Measurements from ENCODE around the gene SPOCK2. TPM values are rescaled to one million over a fixed set of nuclear protein-coding genes. Genes with fewer than 3 reads are reported as not detected.

The SPOCK2 gene
- total RNA-seq, 2 experiments from 2014 or later = 0.76 to 7.5 TPM

GRCh38 chr10:72132854-72133253 lies 44.5 kb upstream of the SPOCK2 start:
- no peak overlapping the region for H3K4me3 ChIP-seq (ENCODE audit: low read depth, low read length, poor library complexity, severe bottlenecking)
- intact Hi-C loops (cut with micrococcal nuclease; ENCODE audit: unreplicated experiment) = loop anchor here (2.0 kb wide), 2 partner anchors 84 to 204 kb away; partner anchors contain the start of genes ANAPC16 and ASCC1
- DNase-seq (ENCODE audit: low spot score) = no peak
- peaks cover 19% of the 10 kb centered on the region for H3K36me3 ChIP-seq (ENCODE audit: insufficient read depth, low read length)
- no peaks in the 10 kb centered on the region for H3K79me2 ChIP-seq (ENCODE audit: insufficient read depth, low read depth, low read length)
- no peaks in the 10 kb centered on the region for H3K9me2 ChIP-seq (ENCODE audit: insufficient read depth, low read length)
- no peak overlapping the region for H3K27ac ChIP-seq (ENCODE audit: low read depth, low read length, poor library complexity, severe bottlenecking)
- no peak overlapping the region for H3K4me2 ChIP-seq (ENCODE audit: low read length)
- TF ChIP-seq EZH2phosphoT487 (IDR thresholded peaks at IDR 0.05; ENCODE audit: borderline replicate concordance, low read depth, low read length) (no peak), CTCF (conservative IDR thresholded peaks at IDR 0.05; ENCODE audit: low read length) (no peak)
- peaks cover 18% of the 10 kb centered on the region for H3K4me1 ChIP-seq (ENCODE audit: insufficient read depth, low read length, poor library complexity, severe bottlenecking)
- POLR2A ChIA-PET = interaction anchor here (0.6 to 1.6 kb wide), 10 partner anchors 12 to 1945 kb away, joined by 3 to 6 read pairs (median 4); no protein-coding TSS in a partner anchor
- no peak overlapping the region for H2AFZ ChIP-seq (ENCODE audit: low read length)
- H3K9me3 ChIP-seq (ENCODE audit: low read length) = no peaks in the 10 kb centered on the region
- CTCF ChIA-PET (ENCODE audit: unreplicated experiment) = interaction anchor here (1.5 kb wide), 1 partner anchor 204 kb away, joined by 6 read pairs; no protein-coding TSS in a partner anchor
- H4K20me1 ChIP-seq (ENCODE audit: insufficient read depth, low read length) = no peaks in the 10 kb centered on the region
- no TSS peak for BruUV-seq (replicated peaks)

GRCh38 chr10:72127571-72127970 lies 39.2 kb upstream of the SPOCK2 start:
- peaks cover 8% of the 10 kb centered on the region for H3K4me1 ChIP-seq (ENCODE audit: insufficient read depth, low read length, poor library complexity, severe bottlenecking)
- intact Hi-C loops (cut with micrococcal nuclease; ENCODE audit: unreplicated experiment) = loop anchor here (2.0 kb wide), 1 partner anchor 201 kb away; no protein-coding TSS in a partner anchor
- DNase-seq (ENCODE audit: low spot score) = no peak
- ChIA-PET CTCF (ENCODE audit: unreplicated experiment) (no interaction called here), POLR2A (interaction anchor here (0.5 to 3.5 kb wide), 3 partner anchors 10 to 455 kb away, joined by 4 to 14 read pairs (median 6); no protein-coding TSS in a partner anchor)
- TF ChIP-seq EZH2phosphoT487 (IDR thresholded peaks at IDR 0.05; ENCODE audit: borderline replicate concordance, low read depth, low read length) (no peak), CTCF (conservative IDR thresholded peaks at IDR 0.05; ENCODE audit: low read length) (no peak)
- BruUV-seq (replicated peaks) = no TSS peak
- H3K4me3 ChIP-seq (ENCODE audit: low read depth, low read length, poor library complexity, severe bottlenecking) = no peak overlapping the region
- H4K20me1 ChIP-seq (ENCODE audit: insufficient read depth, low read length) = no peaks in the 10 kb centered on the region
- no peak overlapping the region for H3K27ac ChIP-seq (ENCODE audit: low read depth, low read length, poor library complexity, severe bottlenecking)
- peaks cover 5% of the 10 kb centered on the region; the same call in 1 of the 2 replicates for H3K36me3 ChIP-seq (ENCODE audit: insufficient read depth, low read length)
- no peaks in the 10 kb centered on the region for H3K79me2 ChIP-seq (ENCODE audit: insufficient read depth, low read depth, low read length)
- H2AFZ ChIP-seq (ENCODE audit: low read length) = no peak overlapping the region
- H3K9me3 ChIP-seq (ENCODE audit: low read length) = no peaks in the 10 kb centered on the region
- no peak overlapping the region for H3K4me2 ChIP-seq (ENCODE audit: low read length)
- no peaks in the 10 kb centered on the region for H3K9me2 ChIP-seq (ENCODE audit: insufficient read depth, low read length)

GRCh38 chr10:72126872-72127232 lies 38.5 kb upstream of the SPOCK2 start:
- no TSS peak for BruUV-seq (replicated peaks)

More at GRCh38 chr10:72126872-72127232, 38.5 kb upstream of the SPOCK2 start:
- no peak for DNase-seq (ENCODE audit: low spot score)
- H3K36me3 ChIP-seq (ENCODE audit: insufficient read depth, low read length) = no peaks in the 10 kb centered on the region; the same call in 1 of the 2 replicates
- ChIA-PET POLR2A (interaction anchor here (0.5 to 3.5 kb wide), 4 partner anchors 10 to 67 kb away, joined by 3 to 14 read pairs (median 8); no protein-coding TSS in a partner anchor), CTCF (ENCODE audit: unreplicated experiment) (interaction anchor here (1.1 to 1.5 kb wide), 3 partner anchors 18 to 102 kb away, joined by 3 to 5 read pairs (median 3); no protein-coding TSS in a partner anchor)
- H3K79me2 ChIP-seq (ENCODE audit: insufficient read depth, low read depth, low read length) = no peaks in the 10 kb centered on the region
- H3K4me3 ChIP-seq (ENCODE audit: low read depth, low read length, poor library complexity, severe bottlenecking) = no peak overlapping the region
- no peak overlapping the region for H2AFZ ChIP-seq (ENCODE audit: low read length)
- no peak overlapping the region for H3K4me2 ChIP-seq (ENCODE audit: low read length)
- intact Hi-C loops (cut with micrococcal nuclease; ENCODE audit: unreplicated experiment) = loop anchor here (1.0 to 2.0 kb wide), 2 partner anchors 95 to 202 kb away; no protein-coding TSS in a partner anchor
- no peak for TF ChIP-seq CTCF (conservative IDR thresholded peaks at IDR 0.05; ENCODE audit: low read length)
- TF ChIP-seq EZH2phosphoT487 (IDR thresholded peaks at IDR 0.05; ENCODE audit: borderline replicate concordance, low read depth, low read length) = no peak
- no peaks in the 10 kb centered on the region for H4K20me1 ChIP-seq (ENCODE audit: insufficient read depth, low read length)
- H3K27ac ChIP-seq (ENCODE audit: low read depth, low read length, poor library complexity, severe bottlenecking) = no peak overlapping the region
- H3K4me1 ChIP-seq (ENCODE audit: insufficient read depth, low read length, poor library complexity, severe bottlenecking) = peaks cover 1% of the 10 kb centered on the region
- H3K9me3 ChIP-seq (ENCODE audit: low read length) = no peaks in the 10 kb centered on the region
- no peaks in the 10 kb centered on the region for H3K9me2 ChIP-seq (ENCODE audit: insufficient read depth, low read length)

Measured in OCI-LY7 (cell line).